Kidney tubule cell (primary cell): Measurements from ENCODE around the gene RNASEH2C.
"Not testable (repeated sequence)": the region's sequence is repeated elsewhere in the genome, so short reads cannot be mapped to it uniquely, and the experiment has no call there.

ENCODE experiments used
- DNase-seq: peaks from one replicate; pipeline ENCODE4 v3.0.0-alpha.2; 2018; ENCODE audit warnings: low spot score

The RNASEH2C gene

DNA sequence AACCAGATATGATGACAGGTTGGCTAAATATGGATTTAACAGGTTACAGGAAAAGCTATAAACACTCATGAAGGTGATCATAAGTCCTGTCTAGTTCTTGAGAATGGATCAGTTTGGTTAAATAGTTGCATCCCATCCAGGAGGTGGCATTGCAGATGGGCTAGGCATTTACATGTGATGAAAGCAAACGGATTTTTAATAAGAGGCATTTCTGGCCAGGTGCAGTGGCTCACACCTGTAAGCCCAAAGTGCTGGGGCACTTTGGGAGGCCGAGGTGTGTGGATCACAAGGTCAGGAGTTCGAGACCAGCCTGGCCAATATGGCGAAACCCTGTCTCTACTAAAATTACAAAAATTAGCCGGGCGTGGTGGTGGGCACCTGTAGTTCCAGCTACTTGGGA lies 37.1 kb downstream of the RNASEH2C start:
- not testable (repeated sequence) for DNase-seq

DNA sequence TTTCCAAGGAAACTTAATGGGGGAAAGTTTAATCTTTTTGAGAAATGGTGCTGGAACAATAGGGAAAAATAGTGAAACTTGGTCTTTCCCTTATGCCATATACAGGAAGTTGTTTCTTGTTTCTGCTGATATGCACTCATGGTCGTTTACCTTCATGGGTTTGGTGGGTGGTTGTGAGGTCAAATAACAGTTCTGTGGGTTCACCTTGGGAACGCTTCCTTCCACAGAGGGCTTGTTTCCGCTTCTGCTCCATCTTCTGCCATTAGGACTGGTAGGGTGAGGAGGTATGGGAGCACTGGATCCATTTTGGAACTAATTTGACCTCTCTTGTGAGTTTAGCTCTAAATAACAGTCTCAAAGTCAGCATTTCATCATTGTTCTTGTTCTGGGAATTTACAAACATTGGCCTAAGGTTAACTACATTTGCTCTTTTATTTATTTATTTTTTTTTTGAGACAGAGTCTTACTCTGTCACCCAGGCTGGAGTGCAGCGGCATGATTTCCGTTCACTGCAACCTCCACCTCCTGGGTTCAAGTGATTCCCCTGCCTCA lies 40.3 kb downstream of the RNASEH2C start:
- DNase-seq, result no peak

DNA sequence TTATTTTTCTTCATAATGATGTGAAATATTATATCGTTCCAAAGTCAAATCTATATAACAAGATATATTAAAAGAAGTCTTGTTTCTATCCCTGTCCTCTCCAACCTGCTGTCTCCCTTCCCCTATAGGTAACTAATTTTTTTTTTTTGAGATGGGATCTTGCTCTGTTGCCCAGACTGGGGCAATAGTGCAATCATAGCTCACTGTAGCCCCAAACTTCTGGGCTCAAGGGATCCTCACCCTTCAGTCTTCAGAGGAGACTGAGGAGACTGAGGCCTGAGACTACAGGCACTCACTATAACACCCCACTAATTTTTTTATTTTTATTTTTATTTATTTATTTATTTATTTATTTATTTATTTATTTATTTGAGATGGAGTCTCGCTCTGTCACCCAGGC lies 47.6 kb downstream of the RNASEH2C start:
- DNase-seq, result no peak

DNA sequence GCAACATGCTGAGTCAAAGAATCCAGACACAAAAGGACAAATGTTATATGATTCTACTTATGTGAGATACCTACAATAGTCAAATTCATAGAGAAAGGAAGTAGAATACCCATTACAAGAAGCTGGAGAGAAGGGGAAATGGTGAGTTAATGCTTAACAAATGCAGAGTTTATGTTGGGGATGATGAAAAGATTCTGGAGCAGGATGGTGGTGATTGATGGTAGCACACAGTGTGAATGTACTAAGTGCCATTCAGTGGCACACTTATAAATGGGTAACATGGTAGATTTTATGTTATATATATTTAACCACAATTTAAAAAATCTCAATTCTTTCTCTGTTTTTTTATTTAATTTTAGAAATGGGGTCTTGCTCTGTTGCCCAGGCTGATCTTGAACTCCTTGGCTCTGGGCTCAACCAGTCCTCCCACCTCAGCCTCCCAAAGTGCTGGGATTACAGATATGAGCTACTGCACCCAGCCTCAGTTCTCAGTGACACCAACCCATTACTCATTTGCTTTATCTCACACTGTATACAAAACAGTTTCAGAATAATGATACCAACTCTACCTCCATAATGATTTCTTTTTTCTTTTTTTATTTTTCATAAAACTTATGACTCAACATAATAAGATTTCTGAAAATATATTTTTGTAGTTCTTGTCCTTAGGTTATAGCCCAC lies 48.3 kb downstream of the RNASEH2C start:
- peak; percentile 40 for DNase-seq
